ENCODE measurements around the gene CRYZL1.
A peak's percentile ranks its signal among the peaks of the same experiment; 100 is the strongest.
"Not testable (repeated sequence)": the region's sequence is repeated elsewhere in the genome, so short reads cannot be mapped to it uniquely, and the experiment has no call there.

Gene CRYZL1

GRCh38 chr21:33641352-33642026 is at the start of gene CRYZL1:
CRYZL1 (minus strand) TSS chr21:33641741; CDS start chr21:33631551, 10,190 bp downstream.
- peak; percentile 98 to 100 (median 100) for DNase-seq

GRCh38 chr21:33690874-33691273 is 49.3 kb upstream of the CRYZL1 start:
- no peak for DNase-seq

GRCh38 chr21:33688353-33688752 is 46.8 kb upstream of the CRYZL1 start:
- DNase-seq: no peak

- DNase-seq: no peak
Measured at GRCh38 chr21:33687634-33688033, 46.1 kb upstream of the CRYZL1 start.

- DNase-seq: no peak
Measured at GRCh38 chr21:33686386-33686785, 44.8 kb upstream of the CRYZL1 start.

- DNase-seq: no peak
Measured at GRCh38 chr21:33685613-33686197, 44.2 kb upstream of the CRYZL1 start.

- no peak for DNase-seq
Measured at GRCh38 chr21:33684923-33685560, 43.5 kb upstream of the CRYZL1 start.

GRCh38 chr21:33684068-33684467 is 42.5 kb upstream of the CRYZL1 start:
- no peak for DNase-seq

GRCh38 chr21:33682992-33683627 is 41.6 kb upstream of the CRYZL1 start:
- DNase-seq: no peak

- DNase-seq: no peak
Measured at GRCh38 chr21:33680870-33681269, 39.3 kb upstream of the CRYZL1 start.

GRCh38 chr21:33677450-33677849 is 35.9 kb upstream of the CRYZL1 start:
- no peak for DNase-seq

- not testable (repeated sequence) for DNase-seq
Measured at GRCh38 chr21:33676666-33677065, 35.1 kb upstream of the CRYZL1 start.

- no peak for DNase-seq
Measured at GRCh38 chr21:33674226-33674625, 32.7 kb upstream of the CRYZL1 start.

GRCh38 chr21:33673473-33673872 is 31.9 kb upstream of the CRYZL1 start:
- no peak for DNase-seq

- no peak for DNase-seq
Measured at GRCh38 chr21:33670076-33670978, 28.8 kb upstream of the CRYZL1 start.

- no peak for DNase-seq
Measured at GRCh38 chr21:33668620-33669019, 27.1 kb upstream of the CRYZL1 start.

- no peak for DNase-seq
Measured at GRCh38 chr21:33668180-33668579, 26.6 kb upstream of the CRYZL1 start.

- no peak for DNase-seq
Measured at GRCh38 chr21:33667636-33668035, 26.1 kb upstream of the CRYZL1 start.

GRCh38 chr21:33666153-33666552 is 24.6 kb upstream of the CRYZL1 start:
- DNase-seq: no peak

GRCh38 chr21:33664135-33664534 is 22.6 kb upstream of the CRYZL1 start:
- no peak for DNase-seq

GRCh38 chr21:33663241-33663640 is 21.7 kb upstream of the CRYZL1 start:
- no peak for DNase-seq

GRCh38 chr21:33662046-33662445 is 20.5 kb upstream of the CRYZL1 start:
- no peak for DNase-seq

GRCh38 chr21:33661146-33661545 is 19.6 kb upstream of the CRYZL1 start:
- no peak for DNase-seq
